HG03460 (cell line): Measurements from ENCODE around the gene CDHR3.

Source experiments
- ATAC-seq: cut with Tn5 transposase; IDR thresholded peaks from one replicate; pipeline ENCODE4 v1.9.1; 2021; ENCODE audit not compliant: unreplicated experiment

The CDHR3 gene, protein sequence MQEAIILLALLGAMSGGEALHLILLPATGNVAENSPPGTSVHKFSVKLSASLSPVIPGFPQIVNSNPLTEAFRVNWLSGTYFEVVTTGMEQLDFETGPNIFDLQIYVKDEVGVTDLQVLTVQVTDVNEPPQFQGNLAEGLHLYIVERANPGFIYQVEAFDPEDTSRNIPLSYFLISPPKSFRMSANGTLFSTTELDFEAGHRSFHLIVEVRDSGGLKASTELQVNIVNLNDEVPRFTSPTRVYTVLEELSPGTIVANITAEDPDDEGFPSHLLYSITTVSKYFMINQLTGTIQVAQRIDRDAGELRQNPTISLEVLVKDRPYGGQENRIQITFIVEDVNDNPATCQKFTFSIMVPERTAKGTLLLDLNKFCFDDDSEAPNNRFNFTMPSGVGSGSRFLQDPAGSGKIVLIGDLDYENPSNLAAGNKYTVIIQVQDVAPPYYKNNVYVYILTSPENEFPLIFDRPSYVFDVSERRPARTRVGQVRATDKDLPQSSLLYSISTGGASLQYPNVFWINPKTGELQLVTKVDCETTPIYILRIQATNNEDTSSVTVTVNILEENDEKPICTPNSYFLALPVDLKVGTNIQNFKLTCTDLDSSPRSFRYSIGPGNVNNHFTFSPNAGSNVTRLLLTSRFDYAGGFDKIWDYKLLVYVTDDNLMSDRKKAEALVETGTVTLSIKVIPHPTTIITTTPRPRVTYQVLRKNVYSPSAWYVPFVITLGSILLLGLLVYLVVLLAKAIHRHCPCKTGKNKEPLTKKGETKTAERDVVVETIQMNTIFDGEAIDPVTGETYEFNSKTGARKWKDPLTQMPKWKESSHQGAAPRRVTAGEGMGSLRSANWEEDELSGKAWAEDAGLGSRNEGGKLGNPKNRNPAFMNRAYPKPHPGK

DNA sequence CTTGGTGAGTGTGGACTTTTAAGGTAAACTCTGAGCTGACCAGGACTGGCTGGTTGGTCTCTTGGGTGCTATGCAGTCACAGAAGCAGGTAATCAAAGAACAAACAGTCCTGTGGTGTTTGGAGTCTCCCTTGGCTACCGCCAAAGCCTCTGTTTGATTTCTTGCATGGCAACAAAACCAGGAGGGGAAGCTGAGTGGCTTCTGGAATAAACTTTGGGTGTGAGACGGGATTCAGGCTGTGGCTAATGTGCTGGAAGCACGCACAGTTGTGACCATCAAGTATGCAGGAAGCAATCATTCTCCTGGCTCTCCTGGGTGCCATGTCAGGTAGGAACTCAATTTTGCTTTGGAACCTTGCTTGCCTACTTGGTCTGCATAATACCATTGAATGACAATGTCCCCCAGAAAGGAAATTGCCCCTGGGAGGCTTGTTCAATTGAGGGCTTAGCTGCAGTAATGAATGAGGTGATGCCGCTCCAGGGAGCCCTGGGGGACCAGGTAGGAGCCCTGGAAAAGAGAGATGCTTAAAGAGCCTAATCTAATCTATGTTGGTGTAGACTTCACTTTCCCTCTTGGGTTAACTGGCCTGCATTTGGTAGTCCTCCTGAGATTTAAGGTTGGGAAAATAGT, at the start of gene CDHR3:
TSS of gene CDHR3 (plus strand) at position 227 of the 630 bp plus-strand sequence. CDS start at position 282, 55 bp downstream.
- ATAC-seq, result no peak

DNA sequence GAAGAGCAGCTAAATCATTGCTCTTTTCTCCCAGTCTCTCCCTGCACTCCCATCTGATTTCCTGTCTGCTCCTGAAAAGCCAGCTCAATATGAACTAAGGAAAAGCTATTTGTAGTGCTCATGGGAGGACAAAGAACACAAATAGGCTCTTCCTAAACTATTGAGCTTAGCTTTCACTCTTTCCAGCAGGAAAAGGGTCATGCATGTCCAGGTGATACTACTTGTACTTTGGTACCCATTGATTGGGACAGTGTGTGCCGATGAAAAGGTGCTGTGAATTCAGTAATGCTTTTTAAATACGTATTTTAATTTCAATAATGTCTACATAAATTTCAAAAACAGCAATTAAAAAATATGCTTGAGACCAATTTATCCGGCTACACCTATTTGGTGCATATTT, 49.1 kb upstream of the CDHR3 start:
- no peak for ATAC-seq

DNA sequence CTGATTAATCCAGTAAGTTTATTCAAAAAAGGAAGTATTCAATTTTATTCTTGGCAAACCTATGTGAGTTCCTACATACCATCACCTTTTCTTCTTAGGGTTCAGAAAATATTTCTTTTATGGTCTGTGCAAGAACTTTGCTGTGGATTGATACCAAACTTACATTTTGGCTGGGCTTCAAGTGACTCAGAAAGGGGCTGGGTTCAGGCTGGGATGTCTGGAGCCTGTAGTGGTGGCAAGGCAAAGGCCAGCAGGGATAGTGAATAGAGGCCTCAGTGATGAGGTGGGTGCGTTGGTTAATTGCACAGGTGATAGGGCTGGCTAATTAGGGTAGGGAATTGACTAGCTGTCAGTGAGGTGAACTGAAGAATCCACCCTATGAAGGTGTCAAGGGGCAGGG, 46.5 kb upstream of the CDHR3 start:
- ATAC-seq, result no peak

DNA sequence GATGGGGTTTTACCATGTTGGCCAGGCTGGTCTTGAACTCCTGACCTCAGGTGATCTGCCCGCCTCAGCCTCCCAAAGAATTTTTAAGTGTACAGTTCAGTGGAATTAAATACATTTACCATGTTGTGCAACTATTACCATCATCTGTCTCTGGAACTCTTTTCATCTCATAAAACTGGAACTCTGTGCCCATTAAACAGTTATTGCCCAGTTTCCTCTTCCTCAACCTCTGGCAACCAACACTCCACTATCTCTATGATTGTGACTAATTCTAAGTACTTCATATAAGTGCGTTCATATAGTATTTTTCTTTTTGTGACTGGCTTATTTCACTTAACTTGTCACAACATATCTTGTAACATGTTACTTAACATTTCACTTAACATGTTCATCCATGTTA, 45.4 kb upstream of the CDHR3 start:
- no peak for ATAC-seq

DNA sequence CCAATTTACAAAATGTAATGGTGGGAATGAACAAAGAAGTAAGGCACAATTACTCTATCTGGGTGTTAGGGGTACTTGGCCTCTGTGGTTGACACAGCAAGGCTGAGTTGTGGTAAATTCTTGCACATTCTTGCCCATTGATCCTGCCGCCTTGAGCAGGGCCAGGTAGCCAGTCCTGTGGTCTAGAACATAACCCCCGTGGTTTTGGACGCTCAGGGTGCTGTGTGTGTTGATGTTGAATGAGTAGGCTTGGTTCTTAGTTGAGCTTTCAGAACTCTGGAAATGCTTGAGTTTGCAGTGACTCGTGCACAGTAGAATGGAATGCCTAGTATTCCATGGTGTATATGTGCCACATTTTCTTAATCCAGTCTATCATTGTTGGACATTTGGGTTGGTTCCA, 42.3 kb upstream of the CDHR3 start:
- no peak for ATAC-seq

DNA sequence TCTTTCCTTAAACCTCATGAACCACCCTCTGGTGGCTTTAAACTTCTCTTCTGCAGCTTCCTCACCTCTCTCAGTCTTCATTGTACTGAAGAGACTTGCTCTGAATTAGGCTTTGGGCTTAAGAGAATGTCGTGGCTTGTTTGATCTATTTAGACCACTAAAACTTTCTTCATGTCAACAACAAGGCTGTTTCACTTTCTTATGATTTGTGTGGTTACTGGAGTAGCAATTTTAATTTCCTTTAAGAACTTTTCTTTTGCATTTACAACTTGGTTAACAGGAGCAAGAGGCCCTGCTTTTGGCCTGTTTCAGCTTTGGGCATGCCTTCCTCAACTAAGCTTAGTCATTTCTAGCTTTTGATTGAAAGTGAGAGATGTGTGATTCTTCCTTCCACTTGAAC, 38.1 kb upstream of the CDHR3 start:
- ATAC-seq, result no peak

DNA sequence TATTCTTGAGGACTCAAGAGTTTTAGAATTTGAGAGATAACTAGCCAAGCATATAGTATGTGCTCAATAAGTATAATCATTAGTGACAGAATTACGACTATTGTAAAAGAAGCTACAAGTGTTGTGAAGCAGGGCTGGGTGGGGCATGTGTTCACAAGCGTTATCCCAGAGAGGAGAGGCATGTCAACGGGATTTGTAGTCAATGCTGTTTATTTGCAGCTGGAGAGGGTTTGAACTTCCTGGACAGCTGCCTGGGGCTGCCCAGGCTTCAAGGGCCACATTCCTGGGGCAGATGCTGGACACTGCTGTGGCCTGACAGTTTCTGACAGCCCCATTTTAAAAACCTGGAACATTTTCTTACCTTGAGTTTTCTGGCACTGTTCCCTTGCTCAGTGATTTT, 36.9 kb upstream of the CDHR3 start:
- no peak for ATAC-seq

DNA sequence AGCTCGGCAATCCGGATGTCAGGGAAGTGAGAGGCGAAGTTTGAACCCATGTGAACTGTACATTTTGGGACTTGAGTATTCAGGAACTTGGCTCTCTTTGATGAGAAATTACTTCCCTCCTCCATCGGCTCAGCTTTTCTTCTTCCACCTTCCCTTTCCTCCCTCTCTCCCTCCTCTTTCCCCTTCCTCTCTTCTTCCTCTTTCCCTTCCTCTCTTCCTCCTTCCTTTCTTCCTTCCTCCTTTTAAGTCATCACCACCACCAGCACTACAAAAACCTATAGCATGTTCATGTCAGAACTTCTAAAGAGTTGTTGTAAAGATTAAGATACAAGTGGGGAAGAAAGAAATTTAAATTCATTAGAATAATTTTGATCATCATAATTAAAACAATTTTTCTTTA, 31.9 kb upstream of the CDHR3 start:
- no peak for ATAC-seq

DNA sequence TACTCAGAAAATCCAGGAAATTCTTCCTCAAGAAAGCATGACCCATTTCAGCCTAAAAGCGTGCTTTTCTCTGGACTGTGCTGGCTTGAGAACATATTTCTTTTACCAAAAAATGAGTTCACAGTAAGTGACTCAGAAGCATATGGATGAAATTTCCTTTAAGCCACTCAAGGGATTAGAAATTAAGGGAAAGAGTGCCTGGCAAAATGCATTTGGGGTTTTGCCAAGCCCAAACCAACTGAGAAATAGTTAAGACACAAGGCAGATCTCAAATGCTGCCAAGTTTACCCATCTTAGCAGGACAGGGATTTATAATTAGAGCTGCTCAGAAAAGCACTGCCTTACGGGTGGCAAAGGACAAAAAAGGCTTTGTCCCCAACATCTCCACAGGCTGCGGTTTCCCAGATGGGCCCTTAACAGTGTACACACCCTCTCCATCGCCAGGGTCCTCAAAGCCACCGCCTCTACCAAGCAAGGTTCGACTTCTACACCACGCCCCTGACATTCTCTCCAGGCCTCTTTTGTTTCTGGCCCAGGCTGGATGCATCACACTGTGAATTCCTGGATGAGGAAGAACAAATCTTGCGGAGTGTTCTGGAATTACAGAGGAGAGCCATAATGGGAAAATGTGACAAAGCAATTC, 30.1 kb upstream of the CDHR3 start:
- ATAC-seq, result no peak

DNA sequence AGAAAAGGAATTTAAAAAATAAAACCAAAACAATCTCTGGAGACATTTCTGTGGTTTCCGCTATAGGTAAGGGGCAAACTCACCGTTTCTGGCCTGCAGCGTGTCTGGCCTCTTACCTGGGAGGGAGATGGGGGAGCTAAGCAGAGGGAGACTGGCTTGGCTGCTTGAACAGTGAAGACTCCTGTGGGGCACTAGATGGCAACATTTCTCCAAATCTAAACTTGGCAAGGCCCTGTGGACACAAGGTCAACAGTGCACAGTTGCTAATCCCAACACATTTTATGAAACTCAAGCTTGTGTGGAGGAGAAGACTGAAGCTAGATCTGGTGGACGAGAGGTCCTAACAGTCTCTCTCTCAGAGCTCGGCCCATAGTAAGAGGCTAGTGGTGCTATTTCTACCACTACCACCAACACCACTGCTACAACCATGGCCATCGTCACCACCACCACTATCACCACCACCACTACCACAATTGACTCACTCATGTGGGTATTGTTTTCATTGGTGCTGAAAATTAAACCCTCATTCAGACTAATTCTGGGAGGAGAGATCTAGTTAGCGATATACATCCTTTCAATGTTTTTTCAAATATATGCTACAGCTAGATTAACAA, 28.4 kb upstream of the CDHR3 start:
- ATAC-seq, result no peak

DNA sequence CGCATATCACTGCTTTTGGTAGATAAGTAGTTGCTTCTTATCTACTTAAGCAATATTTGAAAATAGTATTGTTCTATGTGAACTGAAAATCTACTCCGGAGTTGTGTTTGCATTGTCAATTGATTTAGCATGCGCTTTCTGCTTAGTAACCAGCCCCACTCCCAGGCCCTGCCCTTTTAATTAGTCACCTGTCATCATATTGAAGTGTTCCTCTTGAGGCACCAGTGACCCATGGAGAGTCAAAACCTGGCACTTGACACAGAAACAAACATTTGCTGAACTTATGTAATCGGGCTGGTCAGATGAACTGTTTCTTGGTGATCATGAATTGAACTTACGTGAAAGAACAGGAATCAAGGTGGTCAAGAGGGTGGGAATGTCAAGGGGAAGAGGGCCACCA, 27.8 kb upstream of the CDHR3 start:
- no peak for ATAC-seq

DNA sequence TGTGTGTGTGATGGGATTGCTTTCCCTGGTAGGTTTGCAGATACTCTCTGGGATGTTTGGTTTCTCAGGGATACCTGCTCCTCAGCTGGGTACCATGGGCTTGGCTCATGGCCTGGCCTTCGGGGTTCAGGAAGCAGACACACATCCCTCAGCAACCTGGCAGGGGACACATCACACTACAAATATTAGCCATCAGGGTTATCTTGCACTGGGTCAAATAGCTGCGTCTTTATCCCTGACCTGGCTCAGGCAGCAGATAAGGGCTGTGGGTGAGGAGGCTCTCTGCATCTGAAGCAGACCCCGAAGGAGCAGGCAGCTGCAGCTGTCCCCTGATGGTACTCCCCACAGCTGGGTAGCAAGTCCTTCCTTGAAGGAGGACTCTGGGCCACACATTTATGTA, 25.7 kb upstream of the CDHR3 start:
- no peak for ATAC-seq

DNA sequence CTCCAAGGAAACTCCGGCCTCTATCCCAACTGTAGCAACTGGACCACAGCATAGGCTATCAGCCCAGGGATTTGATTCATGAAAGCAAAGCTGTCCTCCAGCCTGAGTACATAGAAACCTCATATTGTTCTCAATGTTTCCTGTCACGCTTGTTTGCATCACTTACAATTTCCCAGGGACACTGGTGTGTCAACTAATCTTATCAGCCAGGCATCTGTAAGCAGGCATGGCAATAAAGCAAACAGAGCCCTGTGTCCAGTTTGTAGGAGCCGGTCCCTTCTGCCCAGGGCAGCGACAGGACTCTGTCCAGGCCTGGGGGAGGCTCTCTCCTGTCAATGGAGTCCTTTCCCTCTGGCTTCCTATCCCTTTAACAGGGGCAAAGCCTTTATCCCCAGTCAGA, 23.0 kb upstream of the CDHR3 start:
- ATAC-seq, result no peak

DNA sequence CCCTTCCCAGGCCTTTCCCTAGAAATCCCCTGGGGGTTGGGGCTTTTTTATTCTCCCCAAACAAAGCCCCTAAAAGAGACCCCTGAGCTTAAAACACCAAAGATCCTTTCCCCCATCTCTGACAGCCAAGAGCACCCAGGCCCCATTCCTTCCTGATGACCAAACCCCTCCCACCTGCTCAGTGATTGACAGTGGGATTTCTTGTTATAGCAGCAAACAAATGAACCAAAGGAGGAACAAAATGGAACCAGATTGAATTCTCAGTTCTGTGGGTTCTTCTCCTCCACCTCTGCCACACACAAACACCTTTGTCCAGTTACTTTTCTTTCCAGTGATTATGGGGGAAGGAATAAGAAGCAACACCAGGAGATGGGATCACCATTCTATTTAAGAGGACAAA, 21.5 kb upstream of the CDHR3 start:
- no peak for ATAC-seq

DNA sequence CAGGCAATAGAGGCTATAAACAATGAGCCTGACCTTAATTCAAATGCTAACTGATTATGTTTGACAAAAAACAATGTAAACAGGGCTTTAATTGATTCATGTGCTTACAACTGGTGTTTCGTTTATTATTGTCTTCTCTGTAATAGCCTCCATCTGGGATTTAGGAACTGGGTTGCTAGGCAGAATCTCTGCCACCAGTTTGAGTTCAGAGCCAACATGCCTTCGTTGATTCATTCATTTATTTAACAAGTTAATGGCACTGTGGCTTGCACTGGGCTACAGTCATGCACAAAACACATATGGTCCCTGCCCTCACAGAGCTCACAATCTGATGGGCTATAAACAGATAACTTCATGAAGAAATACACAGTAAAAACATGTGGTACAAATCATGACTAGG, 19.6 kb upstream of the CDHR3 start:
- ATAC-seq, result no peak

DNA sequence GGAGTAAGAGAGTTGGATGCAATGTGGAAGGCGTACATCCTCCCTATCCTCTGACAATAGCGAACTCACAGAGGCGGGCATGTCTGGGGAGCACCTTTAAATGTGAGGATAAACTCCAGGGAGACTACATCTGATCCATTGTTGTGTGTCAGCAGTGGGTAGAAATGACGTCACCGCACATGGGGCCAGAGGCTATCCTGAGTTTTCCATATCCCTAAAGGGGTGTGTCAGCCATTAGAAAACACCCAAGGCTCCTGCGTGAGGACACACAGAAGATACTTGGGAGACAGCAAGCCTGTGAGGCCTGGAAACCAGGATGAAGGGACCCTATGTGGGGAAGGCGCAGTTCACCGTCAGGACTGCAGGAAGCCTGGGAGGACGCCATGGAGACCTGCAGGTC, 17.2 kb upstream of the CDHR3 start:
- no peak for ATAC-seq

DNA sequence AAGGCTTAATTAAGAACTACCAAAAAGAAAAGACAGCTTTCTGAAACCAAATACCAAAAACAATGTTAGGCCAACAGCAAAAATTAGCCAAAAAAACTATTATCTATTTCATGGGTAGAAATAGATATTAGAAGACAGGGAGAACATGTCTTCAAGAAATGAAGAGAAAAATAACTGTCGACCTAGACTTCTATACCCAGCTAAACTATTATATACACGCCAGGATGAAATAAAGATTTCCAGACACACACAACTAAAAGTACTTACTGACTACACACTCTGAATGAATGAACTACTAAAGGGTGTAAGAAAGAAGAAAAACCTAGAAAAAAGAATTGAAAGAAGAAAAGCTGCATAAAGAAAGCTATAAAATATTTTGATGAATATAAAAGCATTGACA, 11.5 kb upstream of the CDHR3 start:
- no peak for ATAC-seq

DNA sequence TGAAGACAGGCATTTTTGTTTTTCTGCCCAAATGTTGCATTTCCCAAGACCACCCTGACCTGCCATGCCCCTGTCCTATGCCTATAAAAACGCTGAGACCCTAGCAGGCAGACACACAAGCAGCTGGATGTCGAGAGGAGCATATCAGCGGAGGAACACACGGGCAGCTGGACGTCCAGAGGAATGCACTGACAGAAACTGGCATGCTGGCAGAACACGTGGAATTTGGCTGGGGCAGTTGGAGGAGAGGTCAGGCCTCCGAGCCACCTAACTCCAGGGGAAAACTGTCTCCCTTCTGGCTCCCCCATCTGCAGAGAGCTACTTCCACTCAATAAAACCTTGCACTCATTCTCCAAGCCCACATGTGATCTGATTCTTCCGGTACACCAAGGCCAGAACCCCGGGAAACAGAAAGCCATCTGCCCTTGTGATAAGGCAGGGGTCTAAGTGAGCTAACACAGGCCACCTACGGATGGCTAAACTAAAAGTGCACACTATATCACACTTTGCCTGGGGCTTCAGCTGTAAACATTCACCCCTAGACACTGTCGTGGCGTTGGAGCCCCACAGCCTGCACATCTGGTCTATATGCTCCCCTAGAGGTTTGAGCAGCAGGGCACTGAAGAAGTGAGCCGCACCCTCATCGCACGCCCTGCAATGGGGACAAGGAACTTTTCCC, 10.0 kb upstream of the CDHR3 start:
- ATAC-seq, result no peak

DNA sequence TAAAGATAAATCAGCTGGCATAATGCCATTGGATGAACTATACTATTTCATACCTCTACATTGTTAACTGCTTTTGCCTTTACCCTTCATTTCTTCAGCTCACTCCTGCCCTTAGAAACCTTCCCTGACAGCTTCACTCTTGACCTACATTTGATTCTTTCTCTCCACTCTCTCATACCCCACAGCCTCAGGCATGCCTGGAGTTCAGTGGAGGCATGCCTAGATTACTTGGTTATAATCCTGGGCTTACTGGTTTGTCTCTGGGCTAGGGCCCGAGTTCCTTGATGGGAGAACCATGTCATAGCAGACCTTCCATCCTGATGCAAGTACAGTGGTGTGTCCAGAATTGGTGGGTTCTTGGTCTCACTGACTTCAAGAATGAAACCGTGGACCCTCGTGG, 8.4 kb upstream of the CDHR3 start:
- no peak for ATAC-seq
